TTC549 (cell line): Measurements from ENCODE around the gene HYAL2.

Experiments used
- FAIRE-seq: peaks from 2 replicates; lab custom pipeline; 2012; peaks lifted over from hg19 to GRCh38; lab: Jason Lieb, UNC

HYAL2 gene

GRCh38 chr3:50304601-50305000 lies 17.9 kb downstream of the HYAL2 start:
- FAIRE-seq = no peak

- no peak for FAIRE-seq
These were observed 19.3 kb downstream of the HYAL2 start, which contains the start of gene HYAL1 for GRCh38 chr3:50303013-50303815. TSS of gene HYAL1 (minus strand) at chr3:50303574. CDS start at chr3:50302956, 618 bp downstream.

- FAIRE-seq = no peak
These were observed 20.2 kb downstream of the HYAL2 start for GRCh38 chr3:50302095-50303012.

GRCh38 chr3:50300681-50301254 lies 21.8 kb downstream of the HYAL2 start:
- no peak for FAIRE-seq

GRCh38 chr3:50299929-50300680 lies 22.4 kb downstream of the HYAL2 start:
- no peak for FAIRE-seq

- no peak for FAIRE-seq
These were observed 23.0 kb downstream of the HYAL2 start for GRCh38 chr3:50299638-50299928.

- peak; percentile 93 for FAIRE-seq
These were observed 23.5 kb downstream of the HYAL2 start, which contains the start of the genes HYAL3 and NAA80 for GRCh38 chr3:50298836-50299637. TSS of gene HYAL3 (minus strand) at chr3:50299405. CDS start at chr3:50295602, 3,803 bp downstream. TSS of gene NAA80 (minus strand) at chr3:50299405. CDS start at chr3:50297463, 1,942 bp downstream.

- no peak for FAIRE-seq
These were observed 24.4 kb downstream of the HYAL2 start for GRCh38 chr3:50297896-50298725.

- no peak for FAIRE-seq
These were observed 25.2 kb downstream of the HYAL2 start for GRCh38 chr3:50297384-50297775.

GRCh38 chr3:50296721-50297383 lies 25.7 kb downstream of the HYAL2 start:
- FAIRE-seq = no peak

GRCh38 chr3:50295553-50296431 lies 26.8 kb downstream of the HYAL2 start:
- no peak for FAIRE-seq

GRCh38 chr3:50294492-50295403 lies 27.8 kb downstream of the HYAL2 start:
- FAIRE-seq = no peak

GRCh38 chr3:50294089-50294488 lies 28.5 kb downstream of the HYAL2 start:
- FAIRE-seq = no peak

GRCh38 chr3:50293079-50293801 lies 29.3 kb downstream of the HYAL2 start:
- no peak for FAIRE-seq

GRCh38 chr3:50292159-50293078 lies 30.1 kb downstream of the HYAL2 start, which contains the start of gene IFRD2:
TSS of gene IFRD2 (minus strand) at chr3:50292429. CDS start at chr3:50292274, 155 bp downstream.
- FAIRE-seq = peak; percentile 87
